GM18517 (cell line): ENCODE results near the gene MIR17HG.
"Not testable (repeated sequence)": the region's sequence is repeated elsewhere in the genome, so short reads cannot be mapped to it uniquely, and the experiment has no call there.

Source experiments
- ATAC-seq: cut with Tn5 transposase; IDR thresholded peaks from one replicate; pipeline ENCODE4 v1.9.1; 2021; ENCODE audit warnings: mild to moderate bottlenecking, moderate library complexity; ENCODE audit not compliant: unreplicated experiment

MIR17HG gene

DNA sequence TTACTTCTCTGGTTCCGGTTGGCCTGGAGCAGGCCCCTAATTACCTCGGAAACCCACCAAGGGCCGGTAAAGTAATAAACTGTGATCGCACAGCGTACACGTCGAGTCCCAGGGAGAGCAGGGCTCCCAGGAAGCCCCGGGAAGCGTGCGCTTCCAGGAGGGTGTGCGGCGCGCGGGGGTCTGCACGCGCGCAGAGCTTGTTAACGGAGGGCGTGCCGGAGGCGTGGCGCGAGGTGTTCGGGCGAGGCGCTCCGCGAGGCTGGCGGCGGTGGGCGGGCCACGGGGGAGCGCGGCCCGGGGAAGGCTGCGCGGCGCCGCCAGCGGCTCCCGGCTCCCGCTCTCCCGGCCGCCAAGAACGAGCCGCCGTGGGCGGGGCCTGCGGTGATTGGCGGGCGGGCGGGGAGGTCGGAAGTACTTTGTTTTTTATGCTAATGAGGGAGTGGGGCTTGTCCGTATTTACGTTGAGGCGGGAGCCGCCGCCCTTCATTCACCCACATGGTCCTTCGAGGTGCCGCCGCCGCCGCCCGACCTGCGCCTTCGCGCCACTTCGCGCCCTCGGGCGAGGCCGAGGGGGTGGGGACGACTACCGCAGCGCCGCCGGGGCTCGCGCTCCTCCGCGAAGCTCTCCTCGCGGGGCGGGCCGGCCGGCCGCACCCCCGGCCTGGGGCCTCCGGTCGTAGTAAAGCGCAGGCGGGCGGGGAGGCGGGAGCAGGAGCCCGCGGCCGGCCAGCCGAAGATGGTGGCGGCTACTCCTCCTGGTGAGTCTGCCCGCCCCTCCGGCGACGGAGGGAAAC, at the start of gene MIR17HG:
MIR17HG (plus strand) TSS at position 486 of the 794 bp plus-strand sequence.
- peak; percentile 60 for ATAC-seq

DNA sequence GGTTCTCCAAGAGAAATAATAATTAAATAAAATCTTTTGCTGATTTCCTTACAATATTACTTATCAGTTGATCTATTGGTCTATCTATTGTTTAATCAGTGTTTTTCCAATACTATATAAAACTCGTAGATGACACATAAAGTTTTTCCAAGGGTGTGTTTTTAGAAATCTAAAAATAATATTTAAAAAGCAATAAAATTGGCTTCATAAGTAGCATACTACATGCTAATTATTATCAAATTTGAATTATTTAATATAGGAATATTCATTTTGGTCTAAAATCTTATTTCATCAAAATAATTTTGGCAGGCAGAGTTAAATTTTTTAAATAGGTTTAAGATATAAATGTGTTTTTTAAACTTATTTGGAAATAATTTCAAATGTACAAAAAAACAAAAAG, 49.4 kb upstream of the MIR17HG start:
- ATAC-seq: no peak

DNA sequence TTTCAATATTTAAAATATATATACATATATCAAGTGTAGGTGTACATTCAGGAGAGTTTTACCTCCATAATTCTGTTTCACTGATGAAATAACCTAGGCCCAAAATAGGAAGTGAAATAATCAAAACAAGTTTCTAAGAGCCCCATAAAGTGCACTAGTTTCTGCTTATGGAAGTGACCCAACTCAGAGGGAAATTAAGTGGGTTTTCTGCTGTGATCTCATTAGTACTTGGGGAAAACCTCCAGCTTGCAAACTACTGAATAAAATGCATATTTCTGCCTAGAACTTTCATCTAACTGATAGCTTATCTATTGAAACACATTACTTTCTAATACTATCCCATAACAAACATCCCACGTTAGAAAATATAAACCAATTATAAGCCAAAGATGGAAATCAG, 45.4 kb upstream of the MIR17HG start:
- ATAC-seq: peak; percentile 88

DNA sequence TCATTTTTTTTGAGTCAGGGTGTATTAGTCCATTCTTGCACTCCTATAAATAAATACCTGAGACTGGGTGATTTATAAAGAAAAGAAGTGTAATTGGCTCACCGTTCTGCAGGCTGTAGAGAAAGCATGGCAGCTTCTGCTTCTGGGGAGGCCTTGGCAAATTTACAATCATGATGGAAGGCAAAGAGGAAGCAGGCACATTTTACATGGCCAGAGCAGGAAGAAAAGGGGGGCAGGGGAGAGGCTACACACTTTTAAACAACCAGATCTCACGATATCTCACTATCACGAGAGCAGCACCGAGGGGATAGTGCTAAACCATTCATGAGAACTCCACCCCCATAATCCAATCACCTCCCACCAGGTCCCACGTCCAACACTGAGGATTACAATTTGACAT, 44.5 kb upstream of the MIR17HG start:
- no peak for ATAC-seq

GRCh38 chr13:91304741-91305140, 42.7 kb upstream of the MIR17HG start:
- ATAC-seq: no peak

DNA sequence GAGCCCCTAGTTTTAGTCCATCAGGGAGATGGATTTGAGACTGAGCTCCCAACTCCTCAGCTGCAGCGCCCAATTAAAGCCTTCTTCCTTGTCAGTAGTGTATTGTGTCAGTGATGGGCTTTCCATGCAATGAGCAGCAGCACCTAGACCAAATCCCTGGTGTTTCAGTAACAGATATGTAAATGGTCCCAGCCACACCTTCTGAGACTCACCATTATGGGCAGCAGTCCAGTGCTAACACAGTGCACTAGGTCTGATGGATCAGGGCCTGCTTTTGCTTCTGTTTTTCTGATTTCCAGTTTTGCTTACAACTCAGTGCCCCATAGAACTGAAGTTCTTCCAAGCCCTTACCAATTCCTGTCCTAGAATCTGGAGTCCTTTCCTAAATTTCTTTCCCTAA, 41.8 kb upstream of the MIR17HG start:
- ATAC-seq: no peak

DNA sequence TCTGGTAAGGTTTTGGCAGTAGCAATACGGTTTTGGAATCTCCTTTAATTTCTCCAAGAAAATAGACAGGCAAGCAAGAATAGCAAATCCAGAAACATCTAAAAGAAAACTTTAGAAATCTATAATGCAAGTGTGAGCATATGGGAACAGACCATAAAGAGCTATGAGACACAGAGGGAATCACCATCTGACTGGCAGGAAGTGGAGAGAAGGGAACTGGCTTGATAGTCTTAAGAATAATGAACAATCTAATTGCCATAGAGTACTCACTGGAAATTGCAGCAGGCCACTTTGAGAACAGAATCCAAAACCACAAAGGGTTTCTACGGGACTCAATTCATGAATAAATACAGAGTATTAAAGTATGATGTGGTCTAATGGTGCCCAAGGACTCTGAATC, 39.6 kb upstream of the MIR17HG start:
- no peak for ATAC-seq

DNA sequence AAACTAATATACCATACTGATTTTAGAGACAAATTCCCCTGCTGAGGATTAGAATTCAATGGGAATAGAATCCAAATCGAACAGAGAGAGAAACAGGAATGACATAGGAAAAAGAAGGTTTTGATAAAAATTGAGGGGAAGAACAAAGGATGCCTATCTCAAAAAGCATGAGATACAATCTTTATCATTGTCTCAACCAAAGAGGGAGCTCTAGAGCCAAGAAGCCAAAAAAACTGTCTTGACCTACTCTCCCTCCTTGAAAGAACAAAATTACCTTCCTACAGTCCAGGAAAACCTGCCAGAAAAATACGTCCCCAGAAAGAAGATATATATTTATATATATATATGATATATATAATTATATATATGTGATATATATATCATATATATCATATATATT, 39.2 kb upstream of the MIR17HG start:
- ATAC-seq: no peak

DNA sequence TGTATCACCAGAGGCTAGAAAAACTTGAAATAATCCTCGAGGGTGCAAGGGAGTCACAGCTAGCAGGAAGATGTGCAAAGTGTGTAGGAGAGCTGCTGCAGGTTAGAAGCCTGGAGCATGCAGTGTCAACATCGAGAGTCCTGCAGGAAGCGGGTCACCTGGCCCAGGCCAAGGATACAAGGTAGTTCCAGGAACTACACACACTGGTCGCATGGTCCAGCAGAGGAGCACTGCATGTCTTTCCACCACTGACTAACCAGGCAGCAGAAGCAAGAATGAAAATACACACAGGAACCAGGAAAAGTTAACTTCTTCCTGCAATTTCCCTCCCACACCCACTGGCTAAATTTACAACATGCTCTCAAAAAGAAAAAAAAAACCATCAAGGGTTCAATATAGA, 36.0 kb upstream of the MIR17HG start:
- ATAC-seq: no peak

DNA sequence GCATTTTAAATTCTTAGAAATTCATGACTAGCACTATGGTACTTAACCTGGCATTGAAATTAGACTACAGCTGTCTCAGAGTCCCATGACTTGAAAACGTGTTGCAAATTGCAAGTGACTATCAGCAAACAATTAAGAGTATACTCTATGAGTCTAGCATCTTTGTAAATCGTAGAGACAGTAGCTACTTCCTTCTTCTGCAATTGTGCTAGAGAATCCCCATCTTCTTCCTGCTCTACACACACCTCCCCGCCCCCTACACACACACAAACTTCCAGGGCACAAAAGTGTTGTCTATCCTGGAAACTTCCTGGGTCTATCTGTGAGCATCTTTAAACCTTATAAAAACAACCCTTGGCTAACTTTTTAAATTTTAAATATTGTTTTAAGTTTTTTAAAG, 35.2 kb upstream of the MIR17HG start:
- no peak for ATAC-seq

DNA sequence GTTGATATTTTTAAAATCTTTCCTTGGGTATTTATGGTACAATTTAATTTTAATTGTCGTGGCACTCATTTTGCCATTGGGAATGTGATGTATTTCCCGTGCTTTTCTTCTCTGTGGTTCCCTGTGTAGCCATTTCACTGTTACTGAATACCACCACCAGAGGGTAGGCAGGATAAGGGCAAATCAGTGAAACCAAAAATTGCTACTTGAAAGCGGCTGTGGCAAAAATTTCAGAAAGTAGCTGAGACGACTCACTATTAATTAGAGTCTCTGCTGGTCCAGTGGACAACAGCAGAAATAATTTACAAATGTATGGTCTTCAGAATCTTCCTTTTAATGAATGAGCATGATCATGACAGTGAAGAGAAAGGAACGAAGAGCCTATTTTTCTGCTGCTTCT, 34.4 kb upstream of the MIR17HG start:
- peak; percentile 82 for ATAC-seq

GRCh38 chr13:91313581-91313980, 33.9 kb upstream of the MIR17HG start:
- ATAC-seq: peak; percentile 63

DNA sequence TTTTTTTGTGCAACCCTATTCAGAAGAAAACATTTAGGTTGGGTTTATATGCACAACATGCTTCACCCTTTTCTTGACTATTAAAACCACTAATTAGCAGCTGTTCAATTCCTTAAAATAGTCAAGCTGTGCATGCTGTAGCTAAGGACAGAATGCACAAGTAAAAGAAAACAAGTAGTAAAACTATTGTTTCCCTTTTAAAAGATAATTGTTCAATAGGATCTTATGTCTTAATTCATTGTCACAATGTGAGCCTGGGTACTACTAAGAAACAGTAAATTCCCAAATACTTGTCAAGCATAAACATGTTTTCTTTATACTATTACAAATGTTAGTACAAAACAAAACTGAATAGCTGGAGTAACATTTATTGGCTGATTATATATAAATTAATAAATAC, 32.6 kb upstream of the MIR17HG start:
- no peak for ATAC-seq

DNA sequence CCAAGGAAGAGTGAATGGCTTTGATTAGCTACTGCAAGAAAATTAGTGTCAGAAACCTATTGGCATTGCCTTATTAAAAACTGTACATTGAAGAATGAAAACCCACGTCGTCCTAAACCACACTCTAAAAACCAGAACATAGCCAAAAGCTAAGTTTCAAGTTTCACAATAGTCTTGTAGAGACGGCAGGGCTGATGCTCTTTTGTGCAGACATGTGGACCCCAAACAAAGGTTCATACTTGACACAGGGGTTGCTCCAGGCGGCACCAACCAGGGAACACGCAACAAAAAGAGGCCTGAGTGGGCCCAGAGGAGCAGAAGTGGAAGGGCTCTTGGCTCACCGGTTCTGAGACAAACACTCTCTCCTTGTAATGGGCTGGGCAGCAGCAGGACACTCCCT, 28.6 kb upstream of the MIR17HG start:
- no peak for ATAC-seq

GRCh38 chr13:91319996-91320395, 27.5 kb upstream of the MIR17HG start:
- ATAC-seq: no peak

GRCh38 chr13:91320990-91321389, 26.5 kb upstream of the MIR17HG start:
- ATAC-seq: not testable (repeated sequence)

DNA sequence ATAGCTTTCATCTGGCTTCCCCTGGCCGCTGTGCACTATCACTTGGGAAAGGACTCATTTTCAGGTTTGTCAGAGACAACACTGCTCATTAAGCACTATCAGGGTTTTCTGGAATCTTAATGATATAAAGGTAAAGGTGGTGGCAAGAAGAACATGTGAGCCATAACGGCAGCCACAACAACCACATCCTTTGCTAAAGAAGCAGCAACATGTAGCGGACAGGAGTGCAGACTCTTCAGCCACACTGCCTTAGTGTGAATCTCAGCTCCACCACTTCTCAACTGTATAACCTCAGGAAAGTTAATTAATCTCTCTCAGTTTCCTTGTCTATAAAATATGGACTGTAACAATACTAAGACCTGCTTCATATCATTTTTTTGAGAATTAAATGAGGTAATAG, 24.1 kb upstream of the MIR17HG start:
- no peak for ATAC-seq

DNA sequence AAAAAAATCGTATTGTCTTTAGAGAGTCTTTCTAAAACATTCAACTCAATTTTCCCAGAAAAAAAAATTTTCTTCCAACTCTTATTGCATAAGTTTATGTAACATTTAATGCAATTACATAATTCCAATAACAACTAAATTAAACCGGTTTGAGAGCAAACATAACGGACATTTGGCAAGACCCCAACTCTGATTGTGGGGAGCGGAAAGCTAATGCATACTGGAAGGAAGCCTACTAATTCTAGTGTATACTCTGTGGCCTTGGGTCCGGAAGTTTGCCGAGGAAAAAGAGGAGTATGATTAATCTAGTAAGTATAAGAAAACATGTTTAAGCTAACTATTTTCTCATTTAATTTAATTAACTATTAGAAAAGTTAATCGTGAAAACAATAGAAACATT, 21.3 kb upstream of the MIR17HG start:
- no peak for ATAC-seq

GRCh38 chr13:91328726-91329125, 18.8 kb upstream of the MIR17HG start:
- ATAC-seq: no peak

DNA sequence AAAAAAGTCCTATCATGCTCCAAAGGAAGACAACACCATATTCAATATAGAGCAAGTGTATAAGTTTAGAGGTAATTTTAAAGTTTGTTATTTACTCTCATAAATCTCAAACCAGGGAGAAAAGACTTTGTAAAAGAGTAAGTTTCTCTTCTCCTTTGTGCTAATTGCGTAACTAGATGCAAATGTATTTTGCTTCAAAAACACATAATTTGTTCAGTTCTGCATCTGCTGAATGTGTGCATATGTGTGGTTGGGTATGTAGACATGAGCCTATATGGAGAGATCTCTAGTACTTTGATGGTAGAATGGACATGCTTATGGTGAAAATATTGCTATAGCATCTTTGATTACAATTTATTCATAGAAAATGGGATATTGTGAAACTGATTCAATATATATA, 17.8 kb upstream of the MIR17HG start:
- ATAC-seq: no peak

GRCh38 chr13:91331047-91331915, 16.2 kb upstream of the MIR17HG start:
- ATAC-seq: peak; percentile 87

DNA sequence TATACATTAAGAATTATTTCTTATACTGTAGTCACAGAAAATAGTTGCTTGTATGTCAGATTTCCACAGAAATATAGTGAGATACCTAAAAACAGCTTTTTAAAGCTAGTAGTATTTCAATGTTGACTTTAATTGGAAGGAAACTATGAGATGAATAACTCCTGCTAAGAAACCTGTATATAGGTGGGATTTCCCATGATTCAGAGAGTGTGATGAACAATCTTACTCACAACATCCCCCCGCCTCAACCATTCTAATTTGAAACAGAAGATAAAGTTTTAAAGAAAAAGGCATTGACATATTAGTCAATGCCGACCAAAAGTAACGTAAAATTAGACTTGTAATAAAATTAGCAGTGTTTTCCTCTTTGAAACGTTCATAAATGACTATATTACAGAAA, 1.4 kb upstream of the MIR17HG start:
- no peak for ATAC-seq
